Astrocyte (in vitro differentiated cells and primary cell): Measurements from ENCODE around the gene ABHD12. TPM values are rescaled to one million over a fixed set of nuclear protein-coding genes. Genes with fewer than 3 reads are reported as not detected.
A peak's percentile ranks its signal among the peaks of the same experiment; 100 is the strongest.

ENCODE experiments used
- DNase-seq: peaks from one replicate; pipeline ENCODE4 v3.0.0-alpha.2; 2010; ENCODE audit warnings: low read depth
- FAIRE-seq: peaks from 2 replicates; lab custom pipeline; 2011; peaks lifted over from hg19 to GRCh38; lab: Jason Lieb, UNC
- H2AFZ ChIP-seq: 2 replicates; pipeline ENCODE4 v1.6.0; 2012; ENCODE audit warnings: low read depth, low read length, inconsistent platforms
- H3K27ac ChIP-seq: 2 replicates; pipeline ENCODE4 v1.5.1; 2011; ENCODE audit warnings: low read depth, low read length, inconsistent platforms
- H3K27me3 ChIP-seq: 2 replicates; pipeline ENCODE4 v1.6.0; 2011; ENCODE audit warnings: low read length, inconsistent platforms; ENCODE audit not compliant: insufficient read depth
- H3K36me3 ChIP-seq: 2 replicates; pipeline ENCODE4 v1.5.1; 2011; ENCODE audit warnings: low read length, inconsistent platforms; ENCODE audit not compliant: insufficient read depth
- H3K4me1 ChIP-seq: 2 replicates; pipeline ENCODE4 v1.5.1; 2011; ENCODE audit warnings: low read length, inconsistent platforms; ENCODE audit not compliant: insufficient read depth
- H3K4me2 ChIP-seq: 2 replicates; pipeline ENCODE4 v1.6.0; 2012; ENCODE audit warnings: low read length, inconsistent platforms
- H3K4me3 ChIP-seq: 2 replicates; pipeline ENCODE4 v1.5.1; 2011; ENCODE audit warnings: low read depth, mild to moderate bottlenecking, low read length, inconsistent platforms; ENCODE audit not compliant: insufficient read depth
- H3K79me2 ChIP-seq: 2 replicates; pipeline ENCODE4 v1.6.0; 2012; ENCODE audit warnings: mild to moderate bottlenecking, low read length, inconsistent platforms; ENCODE audit not compliant: insufficient read depth
- H3K9ac ChIP-seq: 2 replicates; pipeline ENCODE4 v1.6.0; 2012; ENCODE audit warnings: mild to moderate bottlenecking, low read length, inconsistent platforms
- H3K9me3 ChIP-seq: 2 replicates; pipeline ENCODE4 v1.5.1; 2012; ENCODE audit warnings: low read depth, mild to moderate bottlenecking, low read length, inconsistent platforms; ENCODE audit not compliant: insufficient read depth
- H4K20me1 ChIP-seq: 2 replicates; pipeline ENCODE4 v1.6.0; 2012; ENCODE audit warnings: low read length, inconsistent platforms; ENCODE audit not compliant: insufficient read depth
- H3K27ac Mint-ChIP-seq: one replicate; pipeline ENCODE4 v1.8.0; 2021; ENCODE audit warnings: mild to moderate bottlenecking, mixed read lengths; ENCODE audit not compliant: unreplicated experiment
- H3K27me3 Mint-ChIP-seq: one replicate; pipeline ENCODE4 v1.8.0; 2021; ENCODE audit warnings: low read depth, mixed read lengths; ENCODE audit not compliant: unreplicated experiment
- H3K36me3 Mint-ChIP-seq: one replicate; pipeline ENCODE4 v1.8.0; 2021; ENCODE audit warnings: low read depth, mixed read lengths; ENCODE audit not compliant: unreplicated experiment
- H3K4me1 Mint-ChIP-seq: one replicate; pipeline ENCODE4 v1.8.0; 2021; ENCODE audit warnings: low read depth, mixed read lengths; ENCODE audit not compliant: unreplicated experiment
- H3K4me3 Mint-ChIP-seq: one replicate; pipeline ENCODE4 v1.8.0; 2021; ENCODE audit warnings: mild to moderate bottlenecking, moderate library complexity, mixed read lengths; ENCODE audit not compliant: unreplicated experiment
- H3K9me3 Mint-ChIP-seq: one replicate; pipeline ENCODE4 v1.8.0; 2021; ENCODE audit warnings: mild to moderate bottlenecking, mixed read lengths; ENCODE audit not compliant: unreplicated experiment
- CTCF ChIP-seq: IDR thresholded peaks from 2 replicates; pipeline ENCODE4 v1.5.1; 2011; ENCODE audit warnings: low read depth, mild to moderate bottlenecking, inconsistent platforms, low read length, moderate library complexity; ENCODE audit not compliant: insufficient read depth
- EZH2 ChIP-seq: IDR thresholded peaks from 2 replicates; pipeline ENCODE4 v1.6.1; 2012; ENCODE audit warnings: mild to moderate bottlenecking, low read length, inconsistent platforms; ENCODE audit not compliant: insufficient read depth
- total RNA-seq: library from RNA; stranded (reverse); gene quantifications from 2 replicates; pipeline ENCODE4 v1.2.1, GENCODE V29; 2021

The ABHD12 gene
- total RNA-seq, 1 donor from 2014 or later, result 98.1 TPM

- Mint-ChIP-seq H3K4me3 (no peak overlapping the region), H3K36me3 (peaks cover 26% of the 10 kb centered on the region), H3K9me3 (peaks cover 9% of the 10 kb centered on the region), H3K27ac (no peak overlapping the region), H3K27me3 (no peaks in the 10 kb centered on the region), H3K4me1 (peaks cover 21% of the 10 kb centered on the region)
- Histone ChIP-seq H3K27me3 (no peaks in the 10 kb centered on the region), H2AFZ (no peak overlapping the region), H3K9me3 (peaks cover 5% of the 10 kb centered on the region), H3K27ac (no peak overlapping the region), H3K4me1 (peaks cover 6% of the 10 kb centered on the region), H3K4me3 (no peak overlapping the region), H3K4me2 (no peak overlapping the region), H3K79me2 (peaks cover 69% of the 10 kb centered on the region), H4K20me1 (peaks cover 34% of the 10 kb centered on the region), H3K9ac (no peak overlapping the region), H3K36me3 (peaks cover 3% of the 10 kb centered on the region)
- no peak for FAIRE-seq
- TF ChIP-seq CTCF (no peak), EZH2 (no peak)
- DNase-seq, result no peak
Measured at GRCh38 chr20:25376886-25377285, 13.7 kb downstream of the ABHD12 start.

- Histone ChIP-seq H3K27ac (no peak overlapping the region), H3K4me2 (no peak overlapping the region), H3K79me2 (peaks cover 67% of the 10 kb centered on the region), H3K27me3 (no peaks in the 10 kb centered on the region), H3K4me3 (no peak overlapping the region), H3K9me3 (peaks cover 12% of the 10 kb centered on the region), H3K36me3 (peaks cover 3% of the 10 kb centered on the region), H3K4me1 (peaks cover 6% of the 10 kb centered on the region), H2AFZ (no peak overlapping the region), H4K20me1 (peaks cover 30% of the 10 kb centered on the region), H3K9ac (no peak overlapping the region)
- Mint-ChIP-seq H3K27me3 (no peaks in the 10 kb centered on the region), H3K4me3 (no peak overlapping the region), H3K4me1 (peaks cover 18% of the 10 kb centered on the region), H3K27ac (no peak overlapping the region), H3K9me3 (peaks cover 11% of the 10 kb centered on the region), H3K36me3 (peaks cover 27% of the 10 kb centered on the region)
- TF ChIP-seq CTCF, result no peak
- no peak for TF ChIP-seq EZH2
- DNase-seq (no peak), FAIRE-seq (no peak)
Measured at GRCh38 chr20:25376236-25376635, 14.4 kb downstream of the ABHD12 start.

- Histone ChIP-seq H3K27me3 (no peaks in the 10 kb centered on the region), H4K20me1 (peaks cover 17% of the 10 kb centered on the region), H3K9me3 (peaks cover 16% of the 10 kb centered on the region), H3K9ac (no peak overlapping the region), H3K4me3 (no peak overlapping the region), H3K79me2 (peaks cover 64% of the 10 kb centered on the region), H3K4me1 (peaks cover 6% of the 10 kb centered on the region), H3K4me2 (no peak overlapping the region), H3K27ac (no peak overlapping the region), H2AFZ (no peak overlapping the region), H3K36me3 (no peaks in the 10 kb centered on the region)
- no peak for FAIRE-seq
- Mint-ChIP-seq H3K27ac (peak overlapping the region; percentile 58), H3K4me1 (peaks cover 21% of the 10 kb centered on the region), H3K27me3 (no peaks in the 10 kb centered on the region), H3K4me3 (no peak overlapping the region), H3K9me3 (peaks cover 11% of the 10 kb centered on the region), H3K36me3 (peaks cover 27% of the 10 kb centered on the region)
- TF ChIP-seq CTCF (no peak), EZH2 (no peak)
- no peak for DNase-seq
Measured at GRCh38 chr20:25374842-25375241, 15.8 kb downstream of the ABHD12 start.
